ENCODE results near the gene UNC79. TPM values are rescaled to one million over a fixed set of nuclear protein-coding genes. Genes with fewer than 3 reads are reported as not detected.

The UNC79 gene
- total RNA-seq, 1 donor from 2014 or later, result 2.2 TPM

- no peak overlapping the region for H2AFZ ChIP-seq (replicated peaks)
- no peaks in the 10 kb centered on the region for H3K4me1 Mint-ChIP-seq
- no peak overlapping the region for H3K27ac ChIP-seq
- no peak for DNase-seq (ENCODE audit: low spot score)
- no peaks in the 10 kb centered on the region for H3K27me3 ChIP-seq
- H3K4me3 ChIP-seq, result no peak overlapping the region
- H3K4me2 ChIP-seq, result no peak overlapping the region
- no peak overlapping the region for H3K9ac ChIP-seq
- no peak for TF ChIP-seq EZH2phosphoT487 (IDR thresholded peaks at IDR 0.05)
- TF ChIP-seq EZH2 (IDR thresholded peaks at IDR 0.05), result no peak
- no peak for TF ChIP-seq CTCF (IDR thresholded peaks at IDR 0.05)
- H3F3A ChIP-seq (ENCODE audit: low read depth), result no peaks in the 10 kb centered on the region
- H3K9me3 ChIP-seq (ENCODE audit: low read depth), result no peaks in the 10 kb centered on the region
- H3K36me3 Mint-ChIP-seq, result no peaks in the 10 kb centered on the region
- no peaks in the 10 kb centered on the region for H4K20me1 ChIP-seq (ENCODE audit: low read depth)
- H3K4me1 ChIP-seq, result no peaks in the 10 kb centered on the region
- H3K36me3 ChIP-seq, result no peaks in the 10 kb centered on the region
- H3K4me3 Mint-ChIP-seq, result no peak overlapping the region
- H3K27ac Mint-ChIP-seq, result no peak overlapping the region
- H3K27me3 Mint-ChIP-seq (ENCODE audit: insufficient read depth, low read depth), result no peaks in the 10 kb centered on the region
- H3K79me2 ChIP-seq (ENCODE audit: low read depth), result no peaks in the 10 kb centered on the region
- peaks cover 2% of the 10 kb centered on the region for H3K9me3 Mint-ChIP-seq
Measured at GRCh38 chr14:93527203-93527607, 96.5 kb downstream of the UNC79 start.

GRCh38 chr14:93528884-93529558 lies 98.3 kb downstream of the UNC79 start:
- Mint-ChIP-seq H3K4me1 (no peaks in the 10 kb centered on the region), H3K27me3 (ENCODE audit: insufficient read depth, low read depth) (no peaks in the 10 kb centered on the region), H3K27ac (no peak overlapping the region), H3K4me3 (no peak overlapping the region), H3K36me3 (no peaks in the 10 kb centered on the region), H3K9me3 (no peaks in the 10 kb centered on the region)
- H4K20me1 ChIP-seq (ENCODE audit: low read depth), result no peaks in the 10 kb centered on the region
- H3K4me1 ChIP-seq, result no peaks in the 10 kb centered on the region
- H3K27ac ChIP-seq, result no peak overlapping the region
- H3K4me2 ChIP-seq, result no peak overlapping the region
- TF ChIP-seq EZH2phosphoT487 (IDR thresholded peaks at IDR 0.05) (no peak), CTCF (IDR thresholded peaks at IDR 0.05) (no peak)
- H3K27me3 ChIP-seq, result no peaks in the 10 kb centered on the region
- H3K9me3 ChIP-seq (ENCODE audit: low read depth), result no peaks in the 10 kb centered on the region
- no peaks in the 10 kb centered on the region for H3F3A ChIP-seq (ENCODE audit: low read depth)
- DNase-seq (ENCODE audit: low spot score), result no peak
- H3K36me3 ChIP-seq, result no peaks in the 10 kb centered on the region
- no peak overlapping the region for H3K9ac ChIP-seq
- H3K79me2 ChIP-seq (ENCODE audit: low read depth), result no peaks in the 10 kb centered on the region
- H3K4me3 ChIP-seq, result no peak overlapping the region
- no peak overlapping the region for H2AFZ ChIP-seq (replicated peaks)

GRCh38 chr14:93531644-93532043 lies 100.9 kb downstream of the UNC79 start:
- Histone ChIP-seq H3K4me3 (no peak overlapping the region), H2AFZ (replicated peaks) (no peak overlapping the region), H3F3A (ENCODE audit: low read depth) (no peaks in the 10 kb centered on the region), H3K27ac (no peak overlapping the region), H3K79me2 (ENCODE audit: low read depth) (no peaks in the 10 kb centered on the region), H3K4me1 (no peaks in the 10 kb centered on the region), H3K9me3 (ENCODE audit: low read depth) (no peaks in the 10 kb centered on the region), H3K4me2 (no peak overlapping the region), H3K36me3 (no peaks in the 10 kb centered on the region), H4K20me1 (ENCODE audit: low read depth) (no peaks in the 10 kb centered on the region), H3K27me3 (no peaks in the 10 kb centered on the region), H3K9ac (no peak overlapping the region)
- Mint-ChIP-seq H3K27ac (no peak overlapping the region), H3K27me3 (ENCODE audit: insufficient read depth, low read depth) (no peaks in the 10 kb centered on the region), H3K36me3 (no peaks in the 10 kb centered on the region), H3K4me1 (no peaks in the 10 kb centered on the region), H3K9me3 (no peaks in the 10 kb centered on the region), H3K4me3 (no peak overlapping the region)
- DNase-seq (ENCODE audit: low spot score), result no peak
- TF ChIP-seq EZH2 (IDR thresholded peaks at IDR 0.05), result no peak
- TF ChIP-seq EZH2phosphoT487 (IDR thresholded peaks at IDR 0.05), result no peak

GRCh38 chr14:93532541-93532940 lies 101.8 kb downstream of the UNC79 start:
- no peak overlapping the region for H3K4me2 ChIP-seq
- no peaks in the 10 kb centered on the region for H3K9me3 ChIP-seq (ENCODE audit: low read depth)
- no peaks in the 10 kb centered on the region for H3K4me1 ChIP-seq
- Mint-ChIP-seq H3K27ac (no peak overlapping the region), H3K27me3 (ENCODE audit: insufficient read depth, low read depth) (no peaks in the 10 kb centered on the region), H3K4me1 (no peaks in the 10 kb centered on the region), H3K36me3 (no peaks in the 10 kb centered on the region), H3K4me3 (no peak overlapping the region), H3K9me3 (no peaks in the 10 kb centered on the region)
- no peaks in the 10 kb centered on the region for H3K36me3 ChIP-seq
- H3K27ac ChIP-seq, result no peak overlapping the region
- no peak overlapping the region for H2AFZ ChIP-seq (replicated peaks)
- H4K20me1 ChIP-seq (ENCODE audit: low read depth), result no peaks in the 10 kb centered on the region
- H3K9ac ChIP-seq, result no peak overlapping the region
- H3F3A ChIP-seq (ENCODE audit: low read depth), result no peaks in the 10 kb centered on the region
- DNase-seq (ENCODE audit: low spot score), result no peak
- TF ChIP-seq EZH2 (IDR thresholded peaks at IDR 0.05) (no peak), EZH2phosphoT487 (IDR thresholded peaks at IDR 0.05) (no peak), CTCF (IDR thresholded peaks at IDR 0.05) (no peak)
- H3K79me2 ChIP-seq (ENCODE audit: low read depth), result no peaks in the 10 kb centered on the region
- no peak overlapping the region for H3K4me3 ChIP-seq
- H3K27me3 ChIP-seq, result no peaks in the 10 kb centered on the region
